ENCODE measurements around the gene DNAH5. TPM values are rescaled to one million over a fixed set of nuclear protein-coding genes. Genes with fewer than 3 reads are reported as not detected.

Gene DNAH5
- total RNA-seq, 1 experiment from 2014 or later, result 8.0 TPM

GRCh38 chr5:13708906-13709305 lies 235.6 kb downstream of the DNAH5 start:
- H3K4me3 ChIP-seq (ENCODE audit: low read depth in 2 of 2, low read length in 2 of 2), result no peak overlapping the region
- no peaks in the 10 kb centered on the region for H3K36me3 ChIP-seq (ENCODE audit: control insufficient read depth, insufficient read depth, low read length)
- DNase-seq (ENCODE audit: low read depth, low spot score), result no peak
- POLR2A ChIA-PET, result no interaction called here
- no peaks in the 10 kb centered on the region for H3K4me1 ChIP-seq (ENCODE audit: control insufficient read depth, insufficient read depth, low read length)
- no peaks in the 10 kb centered on the region for H3K27me3 ChIP-seq (ENCODE audit: control insufficient read depth, insufficient read depth, low read length)
- in situ Hi-C loops (cut with HindIII; ENCODE audit: low pct_unique_long_range_greater_than_20kb, low sequenced_read_pairs) (no loop called here), intact Hi-C loops (cut with micrococcal nuclease; ENCODE audit: unreplicated experiment) (no loop called here)
- ATAC-seq, result no peak
- no TSS peak for BruUV-seq (replicated peaks)
- TF ChIP-seq CTCF (IDR thresholded peaks at IDR 0.05) (no peak), REST (IDR thresholded peaks at IDR 0.05; ENCODE audit: insufficient read depth in 1 of 2, low read depth in 2 of 2, low read length in 1 of 2) (no peak), TCF7L2 (IDR thresholded peaks at IDR 0.05; ENCODE audit: low read depth, low read length) (no peak), POLR2AphosphoS5 (IDR thresholded peaks at IDR 0.05; ENCODE audit: low read depth, low read length) (no peak), SIN3A (IDR thresholded peaks at IDR 0.05; ENCODE audit: borderline replicate concordance, insufficient read depth, low read depth, low read length) (no peak)
- H3K9me3 ChIP-seq (ENCODE audit: control insufficient read depth, insufficient read depth, low read depth, low read length), result no peaks in the 10 kb centered on the region
- no peak overlapping the region for H3K27ac ChIP-seq (ENCODE audit: low read length)
- CTCF ChIA-PET, result no interaction called here

GRCh38 chr5:13708432-13708831 lies 236.1 kb downstream of the DNAH5 start:
- POLR2A ChIA-PET, result no interaction called here
- intact Hi-C loops (cut with micrococcal nuclease; ENCODE audit: unreplicated experiment) (no loop called here), in situ Hi-C loops (cut with HindIII; ENCODE audit: low pct_unique_long_range_greater_than_20kb, low sequenced_read_pairs) (no loop called here)
- BruUV-seq (replicated peaks), result no TSS peak
- Histone ChIP-seq H3K36me3 (ENCODE audit: control insufficient read depth, insufficient read depth, low read length) (no peaks in the 10 kb centered on the region), H3K27ac (ENCODE audit: low read length) (no peak overlapping the region), H3K27me3 (ENCODE audit: control insufficient read depth, insufficient read depth, low read length) (no peaks in the 10 kb centered on the region), H3K9me3 (ENCODE audit: control insufficient read depth, insufficient read depth, low read depth, low read length) (no peaks in the 10 kb centered on the region), H3K4me3 (ENCODE audit: low read depth in 2 of 2, low read length in 2 of 2) (no peak overlapping the region), H3K4me1 (ENCODE audit: control insufficient read depth, insufficient read depth, low read length) (no peaks in the 10 kb centered on the region)
- ATAC-seq (no peak), DNase-seq (ENCODE audit: low read depth, low spot score) (no peak)
- no peak for TF ChIP-seq POLR2AphosphoS5 (IDR thresholded peaks at IDR 0.05; ENCODE audit: low read depth, low read length)
- CTCF ChIA-PET, result no interaction called here

- TF ChIP-seq SIN3A (IDR thresholded peaks at IDR 0.05; ENCODE audit: borderline replicate concordance, insufficient read depth, low read depth, low read length) (no peak), TCF7L2 (IDR thresholded peaks at IDR 0.05; ENCODE audit: low read depth, low read length) (no peak), REST (IDR thresholded peaks at IDR 0.05; ENCODE audit: insufficient read depth in 1 of 2, low read depth in 2 of 2, low read length in 1 of 2) (no peak), POLR2AphosphoS5 (IDR thresholded peaks at IDR 0.05; ENCODE audit: low read depth, low read length) (no peak)
- no peak for ATAC-seq
- Histone ChIP-seq H3K4me1 (ENCODE audit: control insufficient read depth, insufficient read depth, low read length) (no peaks in the 10 kb centered on the region), H3K9me3 (ENCODE audit: control insufficient read depth, insufficient read depth, low read depth, low read length) (no peaks in the 10 kb centered on the region), H3K36me3 (ENCODE audit: control insufficient read depth, insufficient read depth, low read length) (no peaks in the 10 kb centered on the region), H3K27ac (ENCODE audit: low read length) (no peak overlapping the region), H3K4me3 (ENCODE audit: low read depth in 2 of 2, low read length in 2 of 2) (no peak overlapping the region), H3K27me3 (ENCODE audit: control insufficient read depth, insufficient read depth, low read length) (no peaks in the 10 kb centered on the region)
- DNase-seq (ENCODE audit: low read depth, low spot score), result no peak
- CTCF ChIA-PET, result no interaction called here
- intact Hi-C loops (cut with micrococcal nuclease; ENCODE audit: unreplicated experiment) (no loop called here), in situ Hi-C loops (cut with HindIII; ENCODE audit: low pct_unique_long_range_greater_than_20kb, low sequenced_read_pairs) (no loop called here)
- no TSS peak for BruUV-seq (replicated peaks)
- POLR2A ChIA-PET, result no interaction called here
Measured at GRCh38 chr5:13704396-13704795, 240.1 kb downstream of the DNAH5 start.
